HFFc6 (cell line): ENCODE data around the gene MMP13. TPM values are rescaled to one million over a fixed set of nuclear protein-coding genes. Genes with fewer than 3 reads are reported as not detected.

Experiments
- DNase-seq: peaks from one replicate; pipeline ENCODE4 v3.0.0-alpha.2; 2018
- H3K27ac Mint-ChIP-seq: 2 replicates; pipeline ENCODE4 v1.8.0; 2020; ENCODE audit warnings: mild to moderate bottlenecking, mixed read lengths
- H3K27me3 Mint-ChIP-seq: 2 replicates; pipeline ENCODE4 v1.8.0; 2021; ENCODE audit warnings: mild to moderate bottlenecking, moderate library complexity, mixed read lengths; ENCODE audit not compliant: insufficient read depth
- H3K36me3 Mint-ChIP-seq: 2 replicates; pipeline ENCODE4 v1.8.0; 2021; ENCODE audit warnings: low read depth, mixed read lengths
- H3K4me1 Mint-ChIP-seq: 2 replicates; pipeline ENCODE4 v1.8.0; 2020; ENCODE audit warnings: low read depth, mixed read lengths
- H3K4me3 Mint-ChIP-seq: 2 replicates; pipeline ENCODE4 v1.8.0; 2020; ENCODE audit warnings: mild to moderate bottlenecking, moderate library complexity, mixed read lengths
- H3K9me3 Mint-ChIP-seq: 2 replicates; pipeline ENCODE4 v1.8.0; 2020; ENCODE audit warnings: mild to moderate bottlenecking, mixed read lengths
- total RNA-seq, 6 experiments: library from RNA; stranded (reverse); fragmentation: NEBNext Ultra II Directional; extraction: Animal tissue kit (Norgen Biotek cat#: 25700); gene quantifications; 2 replicates in 1 of 6; 3 replicates in 5 of 6; pipeline ENCODE4 v1.2.3, GENCODE V29; 2021
- TF ChIP-seq, protein P1 (sequence below): fragments of 200-600 bp; sonication (generic); IDR thresholded peaks from 2 replicates; pipeline ENCODE4 v1.5.0; 2021; ENCODE audit warnings: antibody characterized with exemption, mild to moderate bottlenecking

The MMP13 gene
- total RNA-seq, 6 experiments from 2014 or later = not detected

DNA sequence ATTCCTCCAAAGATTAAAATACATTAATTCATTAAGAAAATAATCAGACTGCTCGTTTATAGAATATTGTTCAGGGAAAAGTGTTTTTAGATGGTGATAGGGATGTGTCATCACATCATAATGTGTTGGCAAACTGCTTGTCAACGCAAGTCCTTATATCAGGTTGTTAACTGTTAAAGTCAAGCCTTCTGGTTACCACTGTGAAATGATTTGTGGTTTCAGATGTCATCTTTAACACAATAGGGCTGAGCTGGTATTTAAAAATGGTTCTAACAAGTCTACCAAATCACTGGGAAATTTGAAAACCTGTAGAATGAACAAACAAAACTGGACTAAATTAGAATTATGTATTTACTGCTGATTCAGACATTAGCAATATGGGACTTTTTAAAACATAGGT is 2.4 kb upstream of the MMP13 start:
- H3K9me3 Mint-ChIP-seq = no peaks in the 10 kb centered on the region
- H3K4me3 Mint-ChIP-seq = no peak overlapping the region
- TF ChIP-seq, protein P1, sequence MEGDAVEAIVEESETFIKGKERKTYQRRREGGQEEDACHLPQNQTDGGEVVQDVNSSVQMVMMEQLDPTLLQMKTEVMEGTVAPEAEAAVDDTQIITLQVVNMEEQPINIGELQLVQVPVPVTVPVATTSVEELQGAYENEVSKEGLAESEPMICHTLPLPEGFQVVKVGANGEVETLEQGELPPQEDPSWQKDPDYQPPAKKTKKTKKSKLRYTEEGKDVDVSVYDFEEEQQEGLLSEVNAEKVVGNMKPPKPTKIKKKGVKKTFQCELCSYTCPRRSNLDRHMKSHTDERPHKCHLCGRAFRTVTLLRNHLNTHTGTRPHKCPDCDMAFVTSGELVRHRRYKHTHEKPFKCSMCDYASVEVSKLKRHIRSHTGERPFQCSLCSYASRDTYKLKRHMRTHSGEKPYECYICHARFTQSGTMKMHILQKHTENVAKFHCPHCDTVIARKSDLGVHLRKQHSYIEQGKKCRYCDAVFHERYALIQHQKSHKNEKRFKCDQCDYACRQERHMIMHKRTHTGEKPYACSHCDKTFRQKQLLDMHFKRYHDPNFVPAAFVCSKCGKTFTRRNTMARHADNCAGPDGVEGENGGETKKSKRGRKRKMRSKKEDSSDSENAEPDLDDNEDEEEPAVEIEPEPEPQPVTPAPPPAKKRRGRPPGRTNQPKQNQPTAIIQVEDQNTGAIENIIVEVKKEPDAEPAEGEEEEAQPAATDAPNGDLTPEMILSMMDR = no peak
- H3K36me3 Mint-ChIP-seq = 0 out of 2 replicates have a peak, but pooled peaks cover 4% of the 10 kb centered on the region
- no peak for DNase-seq
- peaks cover 4% of the 10 kb centered on the region for H3K27me3 Mint-ChIP-seq
- no peak overlapping the region for H3K27ac Mint-ChIP-seq
- no peaks in the 10 kb centered on the region; the same call in 1 of the 2 replicates for H3K4me1 Mint-ChIP-seq

DNA sequence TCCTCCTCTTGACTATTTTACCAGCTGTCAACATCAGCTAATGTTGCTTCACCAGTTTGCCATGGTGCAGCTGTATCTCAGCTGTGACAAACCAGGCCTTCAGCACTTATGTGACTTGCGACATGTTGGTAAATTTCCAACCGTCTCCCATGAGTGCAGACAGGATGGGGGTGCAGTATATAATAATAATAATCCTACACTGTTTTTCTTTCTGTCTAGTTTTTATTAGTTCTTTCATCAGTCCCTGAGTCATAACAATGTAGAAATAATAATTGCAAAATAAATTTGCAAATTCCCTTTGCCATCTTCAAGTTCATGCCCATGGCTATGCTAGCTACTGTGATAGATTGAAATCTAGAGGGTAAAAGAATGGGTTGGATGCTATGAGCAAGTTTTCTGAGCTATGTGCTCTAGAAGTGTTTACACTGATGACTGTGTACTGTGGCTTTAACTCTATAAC is 4.9 kb downstream of the MMP13 start:
- Mint-ChIP-seq H3K4me3 (no peak overlapping the region), H3K27ac (no peak overlapping the region), H3K4me1 (peaks cover 16% of the 10 kb centered on the region), H3K9me3 (no peaks in the 10 kb centered on the region), H3K36me3 (no peaks in the 10 kb centered on the region), H3K27me3 (no peaks in the 10 kb centered on the region)
- peak; percentile 8 for DNase-seq
- TF ChIP-seq, protein P1 = no peak

DNA sequence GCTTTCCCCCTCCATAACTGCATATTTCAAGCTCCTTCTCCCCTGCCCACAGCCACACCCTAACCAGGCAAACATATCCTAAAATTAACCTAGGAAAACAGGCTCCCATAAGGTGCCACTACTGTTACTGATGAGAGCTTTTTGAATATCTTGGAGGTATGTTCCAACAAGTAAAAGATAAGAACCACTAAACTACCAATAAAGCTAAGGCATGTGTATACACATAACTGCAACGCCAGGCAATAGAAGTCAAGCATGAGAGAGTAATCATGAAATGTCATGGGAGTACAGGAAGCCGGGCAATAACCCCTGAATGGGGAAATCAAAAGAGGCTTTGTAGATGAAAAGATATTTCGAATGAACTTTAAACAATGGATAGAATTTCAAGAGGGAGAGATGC is 9.3 kb downstream of the MMP13 start:
- H3K27me3 Mint-ChIP-seq = no peaks in the 10 kb centered on the region
- DNase-seq = no peak
- no peaks in the 10 kb centered on the region for H3K9me3 Mint-ChIP-seq
- peaks cover 21% of the 10 kb centered on the region for H3K4me1 Mint-ChIP-seq
- no peak overlapping the region for H3K4me3 Mint-ChIP-seq
- H3K36me3 Mint-ChIP-seq = no peaks in the 10 kb centered on the region
- H3K27ac Mint-ChIP-seq = no peak overlapping the region
- TF ChIP-seq, protein P1 = no peak

DNA sequence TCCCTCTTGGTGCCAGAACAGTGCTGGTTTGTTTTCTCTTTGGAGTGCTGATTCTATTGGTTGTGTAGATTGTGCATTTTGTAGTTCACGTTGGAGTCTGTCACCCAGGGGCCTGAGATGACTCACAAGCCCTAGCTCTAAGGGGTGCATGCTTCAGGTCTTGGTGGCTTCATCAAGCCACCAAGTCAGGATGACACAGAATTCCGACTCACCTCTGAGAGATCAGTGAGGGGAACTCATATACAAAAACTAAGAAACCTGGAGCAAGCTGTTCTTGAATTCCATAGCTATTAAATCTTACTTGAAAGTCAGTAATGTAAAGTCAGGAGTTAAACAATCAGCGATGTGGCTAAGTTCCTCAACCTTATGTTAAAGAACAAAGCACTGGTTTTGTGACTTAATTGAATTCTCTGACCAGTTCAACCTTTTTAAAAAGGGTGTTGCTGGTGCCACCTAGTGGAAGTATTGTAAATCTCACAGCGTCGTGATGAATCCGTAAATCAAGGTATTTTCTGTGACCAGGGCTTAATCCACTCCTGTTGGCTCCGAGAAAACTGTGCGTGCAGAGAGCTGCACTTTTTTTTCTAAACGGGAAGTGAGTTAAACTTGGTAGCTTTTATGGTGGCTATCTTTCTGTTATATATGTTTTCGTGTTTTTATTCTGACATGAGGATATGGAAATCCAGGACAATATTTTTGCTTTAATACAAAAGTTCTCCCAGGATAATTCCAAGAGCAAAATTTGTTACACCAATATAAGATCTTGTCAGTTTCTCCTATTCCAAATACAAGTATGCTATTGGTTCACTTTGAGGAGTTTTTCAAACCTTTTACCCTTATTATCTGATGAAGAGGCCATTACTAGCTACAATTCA is 14.6 kb downstream of the MMP13 start:
- no peaks in the 10 kb centered on the region; the same call in 1 of the 2 replicates for H3K27me3 Mint-ChIP-seq
- H3K27ac Mint-ChIP-seq = peak overlapping the region; percentile 13; the same call in 1 of the 2 replicates
- H3K4me1 Mint-ChIP-seq = peaks cover 19% of the 10 kb centered on the region
- TF ChIP-seq, protein P1 = peak; percentile 96
- H3K9me3 Mint-ChIP-seq = no peaks in the 10 kb centered on the region
- H3K4me3 Mint-ChIP-seq = peak overlapping the region; percentile 63
- H3K36me3 Mint-ChIP-seq = no peaks in the 10 kb centered on the region
- DNase-seq = peak; percentile 69

DNA sequence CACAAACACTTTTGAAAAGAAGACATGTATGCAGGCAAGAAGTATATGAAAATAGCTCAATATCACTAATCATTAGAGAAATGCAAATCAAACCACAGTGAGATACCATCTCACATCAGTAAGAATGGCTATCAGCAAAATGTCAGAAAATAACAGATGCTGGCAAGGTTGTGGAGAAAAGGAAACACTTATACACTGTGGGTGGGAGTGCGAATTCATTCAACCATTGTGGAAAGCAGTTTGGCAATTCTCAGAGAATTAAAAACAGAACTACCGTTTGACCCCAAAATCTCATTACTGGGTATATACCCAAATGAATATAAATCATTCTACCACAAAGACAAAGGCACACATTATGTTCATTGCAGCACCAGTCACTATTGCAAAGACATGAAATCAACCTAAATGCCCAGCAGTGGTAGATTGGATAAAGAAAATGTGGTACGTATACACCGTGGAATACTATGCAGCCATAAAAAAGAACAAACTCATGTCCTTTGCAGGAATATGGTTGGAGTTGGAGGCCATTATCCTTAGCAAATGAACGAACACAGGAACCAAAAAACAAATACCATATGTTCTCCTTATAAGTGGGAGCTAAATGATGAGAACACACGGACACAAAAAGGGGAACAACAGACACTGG is 18.5 kb downstream of the MMP13 start:
- H3K27ac Mint-ChIP-seq = no peak overlapping the region
- no peaks in the 10 kb centered on the region; the same call in 1 of the 2 replicates for H3K27me3 Mint-ChIP-seq
- H3K36me3 Mint-ChIP-seq = no peaks in the 10 kb centered on the region
- no peak for DNase-seq
- peaks cover 19% of the 10 kb centered on the region for H3K4me1 Mint-ChIP-seq
- TF ChIP-seq, protein P1 = no peak
- no peaks in the 10 kb centered on the region for H3K9me3 Mint-ChIP-seq
- H3K4me3 Mint-ChIP-seq = no peak overlapping the region
